ENCODE measurements around the gene UCK2.
A peak's percentile ranks its signal among the peaks of the same experiment; 100 is the strongest.

- TF ChIP-seq REST (IDR thresholded peaks at IDR 0.05; ENCODE audit: low read depth) (no peak; the same call in 1 of the 2 replicates), RAD21 (IDR thresholded peaks at IDR 0.05; ENCODE audit: low read depth) (no peak), YY1 (IDR thresholded peaks at IDR 0.05; ENCODE audit: low read depth) (no peak), TAF1 (IDR thresholded peaks at IDR 0.05; ENCODE audit: low read depth) (peak; percentile 36), ZBTB7A (IDR thresholded peaks at IDR 0.05; ENCODE audit: low read depth) (no peak), MAX (IDR thresholded peaks at IDR 0.05) (no peak), CREB1 (IDR thresholded peaks at IDR 0.05; ENCODE audit: low read depth) (no peak)
Measured at GRCh38 chr1:165828103-165828668, 772 bp downstream of the UCK2 start.
